H1 (cell line): ENCODE results near the gene ZDHHC3. TPM values are rescaled to one million over a fixed set of nuclear protein-coding genes. Genes with fewer than 3 reads are reported as not detected.

Source experiments
- CTCF ChIA-PET: fragments of 300-600 bp; sonication (Branson Sonifier 250); formaldehyde crosslinking; loops from one replicate; lab custom pipeline; 2021; ENCODE audit not compliant: partially characterized antibody; lab: Charles Lee
- POLR2A ChIA-PET: fragments of 300-600 bp; sonication (Branson Sonifier 250); formaldehyde crosslinking; loops from one replicate; lab custom pipeline; 2021; ENCODE audit warnings: inconsistent platforms; ENCODE audit not compliant: partially characterized antibody; lab: Charles Lee
- DNase-seq, 2 experiments: peaks; one replicate each; pipeline versions ENCODE4 v3.0.0 to v3.0.0-alpha.2; 2010 to 2022; ENCODE audit warnings: low spot score in 2 of 2, low read depth in 1 of 2, mixed read lengths in 1 of 2
- FAIRE-seq: peaks from 2 replicates; lab custom pipeline; 2011; peaks lifted over from hg19 to GRCh38; lab: Jason Lieb, UNC
- H2AFZ ChIP-seq: 2 replicates; pipeline ENCODE4 v1.8.1; 2012; ENCODE audit warnings: low read length, inconsistent platforms
- H2AK5ac ChIP-seq: 2 replicates; pipeline ENCODE4 v1.6.1; 2013; ENCODE audit warnings: low read depth, low read length
- H2BK120ac ChIP-seq: replicated peaks from 2 replicates; pipeline ENCODE3; 2013; ENCODE audit warnings: low read depth, low read length, inconsistent platforms
- H2BK12ac ChIP-seq: 2 replicates; pipeline ENCODE4 v1.6.1; 2013; ENCODE audit warnings: low read depth, low read length
- H2BK15ac ChIP-seq: 2 replicates; pipeline ENCODE4 v1.6.1; 2013; ENCODE audit warnings: low read length
- H2BK20ac ChIP-seq: 2 replicates; pipeline ENCODE4 v1.6.1; 2013; ENCODE audit warnings: low read length
- H2BK5ac ChIP-seq: 2 replicates; pipeline ENCODE4 v1.6.1; 2013; ENCODE audit warnings: low read depth, low read length
- H3K14ac ChIP-seq: 2 replicates; pipeline ENCODE4 v1.6.1; 2013; ENCODE audit warnings: inconsistent platforms; ENCODE audit not compliant: insufficient read length
- H3K18ac ChIP-seq: 2 replicates; pipeline ENCODE4 v1.6.1; 2013; ENCODE audit warnings: low read length; ENCODE audit errors: extremely low read depth
- H3K23ac ChIP-seq: 2 replicates; pipeline ENCODE4 v1.6.1; 2013; ENCODE audit warnings: inconsistent platforms; ENCODE audit not compliant: insufficient read length
- H3K23me2 ChIP-seq: 2 replicates; pipeline ENCODE4 v1.6.1; 2013; ENCODE audit warnings: low read depth, low read length
- H3K27ac ChIP-seq: 2 replicates; pipeline ENCODE4 v1.6.1; 2011; ENCODE audit warnings: low read depth, low read length, inconsistent platforms
- H3K27me3 ChIP-seq, 4 experiments: replicated peaks in 1 of 4; 1 replicate in 1 of 4; 2 replicates in 3 of 4; pipeline versions ENCODE4 v1.6.1 to v1.8.1; 2011 to 2013; ENCODE audit warnings: low read length in 3 of 4, mild to moderate bottlenecking in 3 of 4, inconsistent platforms in 2 of 4, mixed read lengths in 2 of 4, moderate library complexity in 1 of 4; ENCODE audit not compliant: control insufficient read depth in 3 of 4, insufficient read depth in 3 of 4; ENCODE audit errors: extremely low read depth in 1 of 4
- H3K36me3 ChIP-seq, 4 experiments: 2 replicates each; pipeline versions ENCODE4 v1.6.1 to v1.8.1; 2011 to 2013; ENCODE audit warnings: mild to moderate bottlenecking in 4 of 4, low read length in 3 of 4, moderate library complexity in 2 of 4, control low read depth in 1 of 4, inconsistent platforms in 1 of 4; ENCODE audit not compliant: insufficient read depth in 4 of 4, control insufficient read depth in 2 of 4
- H3K4ac ChIP-seq: replicated peaks from 2 replicates; pipeline ENCODE3; 2013; ENCODE audit warnings: low read length, low read depth, mixed read lengths, inconsistent platforms; ENCODE audit not compliant: insufficient read length
- H3K4me1 ChIP-seq, 4 experiments: replicated peaks in 1 of 4; 1 replicate in 1 of 4; 2 replicates in 3 of 4; pipeline versions ENCODE4 v1.6.1 to v1.8.1; 2011 to 2013; ENCODE audit warnings: low read length in 3 of 4, inconsistent platforms in 2 of 4, mixed read lengths in 1 of 4; ENCODE audit not compliant: insufficient read depth in 4 of 4, control insufficient read depth in 3 of 4
- H3K4me2 ChIP-seq, 2 experiments: 2 replicates each; pipeline versions ENCODE4 v1.6.1 to v1.8.1; 2011 to 2013; ENCODE audit warnings: low read depth in 2 of 2, low read length in 2 of 2, control low read depth in 1 of 2, inconsistent platforms in 1 of 2, mild to moderate bottlenecking in 1 of 2; ENCODE audit not compliant: insufficient read depth in 1 of 2
- H3K4me3 ChIP-seq, 4 experiments: fragments of 200-600, 300-600 bp in 1 of 4; sonication (generic), shearing (Covaris generic), sonication (Bioruptor Twin) in 1 of 4; 2 replicates each; pipeline versions ENCODE4 v1.5.1 to v1.8.1; 2011 to 2016; ENCODE audit warnings: low read length in 4 of 4, low read depth in 3 of 4, control low read depth in 2 of 4, inconsistent platforms in 2 of 4, mild to moderate bottlenecking in 2 of 4, mixed read lengths in 1 of 4, moderate library complexity in 1 of 4; ENCODE audit not compliant: insufficient read depth in 2 of 4; ENCODE audit errors: extremely low read depth in 1 of 4
- H3K56ac ChIP-seq: replicated peaks from 2 replicates; pipeline ENCODE3; 2013; ENCODE audit warnings: low read depth, mild to moderate bottlenecking, mixed read lengths, low read length, inconsistent platforms; ENCODE audit not compliant: insufficient read length
- H3K79me1 ChIP-seq: 2 replicates; pipeline ENCODE4 v1.6.1; 2013; ENCODE audit warnings: low read depth, low read length, control low read depth
- H3K79me2 ChIP-seq, 2 experiments: 2 replicates each; pipeline versions ENCODE4 v1.6.1 to v1.8.1; 2012 to 2013; ENCODE audit warnings: low read length in 2 of 2, mild to moderate bottlenecking in 2 of 2, inconsistent platforms in 1 of 2; ENCODE audit not compliant: insufficient read depth in 2 of 2, control insufficient read depth in 1 of 2
- H3K9ac ChIP-seq, 4 experiments: replicated peaks in 1 of 4; 1 replicate in 1 of 4; 2 replicates in 3 of 4; pipeline versions ENCODE4 v1.6.1 to v1.8.1; 2011 to 2013; ENCODE audit warnings: low read depth in 3 of 4, low read length in 3 of 4, control low read depth in 2 of 4, mild to moderate bottlenecking in 2 of 4, moderate library complexity in 2 of 4, inconsistent platforms in 1 of 4; ENCODE audit errors: extremely low read depth in 1 of 4
- H3K9me3 ChIP-seq, 2 experiments: 2 replicates each; pipeline versions ENCODE4 v1.6.1 to v1.8.1; 2012 to 2013; ENCODE audit warnings: mild to moderate bottlenecking in 2 of 2, moderate library complexity in 2 of 2, control low read depth in 1 of 2, inconsistent platforms in 1 of 2, low read depth in 1 of 2, low read length in 1 of 2, mixed read lengths in 1 of 2; ENCODE audit not compliant: insufficient read depth in 2 of 2
- H4K20me1 ChIP-seq, 2 experiments: replicated peaks in 1 of 2; 2 replicates each; pipeline versions ENCODE3 to v1.8.1; 2011 to 2013; ENCODE audit warnings: inconsistent platforms in 2 of 2, low read length in 2 of 2, mild to moderate bottlenecking in 1 of 2; ENCODE audit not compliant: insufficient read depth in 2 of 2, control insufficient read depth in 1 of 2
- H4K5ac ChIP-seq: 2 replicates; pipeline ENCODE4 v1.6.1; 2013; ENCODE audit warnings: low read length, low read depth, mixed read lengths, inconsistent platforms; ENCODE audit not compliant: insufficient read length
- H4K8ac ChIP-seq: 2 replicates; pipeline ENCODE4 v1.8.0; 2013; ENCODE audit warnings: mild to moderate bottlenecking, moderate library complexity, low read length, inconsistent platforms; ENCODE audit not compliant: insufficient read depth; ENCODE audit errors: extremely low read depth
- H4K91ac ChIP-seq: replicated peaks from 2 replicates; pipeline ENCODE3; 2013; ENCODE audit warnings: low read length, mixed read lengths, inconsistent platforms; ENCODE audit not compliant: insufficient read length
- CBX5 ChIP-seq: fragments of 300-800, 300-1000 bp; sonication (generic); IDR thresholded peaks from 2 replicates; pipeline ENCODE4 v1.7.1; 2016; ENCODE audit warnings: antibody characterized with exemption, low read length, low read depth
- CEBPB ChIP-seq: IDR thresholded peaks from 2 replicates; pipeline ENCODE4 v1.6.1; 2012; ENCODE audit warnings: low read depth, low read length
- CTBP2 ChIP-seq: IDR thresholded peaks from 2 replicates; pipeline ENCODE4 v1.7.0; 2011; ENCODE audit warnings: borderline replicate concordance, mild to moderate bottlenecking, moderate library complexity, mixed read lengths, low read length; ENCODE audit not compliant: insufficient read depth, insufficient read length
- MAX ChIP-seq: IDR thresholded peaks from 2 replicates; pipeline ENCODE4 v1.6.1; 2012; ENCODE audit warnings: inconsistent platforms
- SUZ12 ChIP-seq: fragments of 200-600 bp; sonication (generic); IDR thresholded peaks from 2 replicates; pipeline ENCODE4 v1.6.1; 2012; ENCODE audit warnings: mild to moderate bottlenecking, inconsistent platforms, low read length, moderate library complexity, mixed read lengths
- TAF1 ChIP-seq: IDR thresholded peaks from 2 replicates; pipeline ENCODE4 v1.6.1; 2011; ENCODE audit warnings: mild to moderate bottlenecking, low read depth, low read length
- WGBS, 2 experiments: shearing (Covaris generic) in 1 of 2; methylation state at CpG; one replicate each; pipeline versions ENCODE4 v1.1.6 to v1.1.7; 2013 to 2015; ENCODE audit warnings: low lambda C conversion rate in 2 of 2, mixed read lengths in 2 of 2, inconsistent platforms in 1 of 2, low coverage in 1 of 2, missing lambda C conversion rate in 1 of 2; ENCODE audit not compliant: insufficient replicate concordance in 2 of 2, insufficient coverage in 1 of 2, insufficient read length in 1 of 2; ENCODE audit errors: extremely low coverage in 1 of 2, missing lambda C conversion rate in 1 of 2; 5-methylcytosine and 5-hydroxymethylcytosine counted together
- polyA plus RNA-seq, 7 experiments: library from polyadenylated mRNA; depleted of rRNA in 3 of 7; stranded (reverse) in 5 of 7; unstranded in 2 of 7; fragments of >200 nt in 5 of 7; fragments of 200-250 nt in 2 of 7; gene quantifications; 1 replicate in 5 of 7; 2 replicates in 1 of 7; 4 replicates in 1 of 7; pipeline versions ENCODE4 v1.2.1 to v1.2.3, GENCODE V29; 2011 to 2013; ENCODE audit warnings: missing spikeins in 2 of 7, mixed read lengths in 2 of 7
- total RNA-seq: library from RNA; stranded (reverse); fragmentation: NEBNext Ultra II Directional; extraction: Animal tissue kit (Norgen Biotek cat#: 25700); gene quantifications from 2 replicates; pipeline ENCODE4 v1.2.1, GENCODE V29; 2021

ZDHHC3 gene
- total and polyA plus RNA-seq, 2 of the 8 experiments (the other 6 are each of a cell fraction or from before 2014, with no cell fraction given) = 77.4 to 88.7 TPM

- H3K23me2 ChIP-seq = no peaks in the 10 kb centered on the region
- H3K9ac ChIP-seq = no peak overlapping the region
- peaks cover 0 to 4% (median 1%) of the 10 kb centered on the region in 4 experiments; a peak in 2 of 8 replicates for H3K36me3 ChIP-seq
- no peak overlapping the region for H2BK20ac ChIP-seq
- TF ChIP-seq SUZ12 (no peak), CBX5 (no peak), CTBP2 (no peak), MAX (no peak), CEBPB (no peak), TAF1 (no peak)
- H4K20me1 ChIP-seq = peaks cover 3 to 8% of the 10 kb centered on the region in 2 experiments
- H3K4me3 ChIP-seq = no peak overlapping the region
- H2BK5ac ChIP-seq = no peak overlapping the region
- ChIA-PET CTCF (interaction anchor here (0.6 to 1.4 kb wide), 3 partner anchors 27 to 74 kb away, joined by 3 to 5 read pairs (median 4); no protein-coding TSS in a partner anchor), POLR2A (interaction anchor here (0.9 kb wide), 1 partner anchor 21 kb away, joined by 3 read pairs; the partner anchor contains the start of genes EXOSC7 and ZDHHC3)
- H3K79me1 ChIP-seq = peaks cover 8% of the 10 kb centered on the region
- H2AK5ac ChIP-seq = no peak overlapping the region
- H3K27me3 ChIP-seq = no peaks in the 10 kb centered on the region
- H4K91ac ChIP-seq = no peak overlapping the region
- no peak overlapping the region for H2BK120ac ChIP-seq
- no peak for FAIRE-seq
- DNase-seq = no peak
- H3K18ac ChIP-seq = no peak overlapping the region
- H3K4me2 ChIP-seq = no peak overlapping the region
- no peak overlapping the region for H2BK15ac ChIP-seq
- H3K4ac ChIP-seq = no peak overlapping the region
- no peak overlapping the region for H3K27ac ChIP-seq
- peaks cover 0 to 21% of the 10 kb centered on the region in 2 experiments; a peak in 1 of 4 replicates for H3K79me2 ChIP-seq
- no peak overlapping the region for H2BK12ac ChIP-seq
- H4K5ac ChIP-seq = no peak overlapping the region
- no peak overlapping the region for H4K8ac ChIP-seq
- H2AFZ ChIP-seq = no peak overlapping the region
- H3K14ac ChIP-seq = no peak overlapping the region
- H3K4me1 ChIP-seq = peaks cover 0 to 5% (median 2%) of the 10 kb centered on the region in 4 experiments; a peak in 3 of 7 replicates
- no peak overlapping the region for H3K56ac ChIP-seq
- H3K9me3 ChIP-seq = no peaks in the 10 kb centered on the region
- no peak overlapping the region for H3K23ac ChIP-seq
- WGBS, 2 experiments = 81% methylated on average over 3 of the region's 3 CpGs; no CpG with 5 or more reads in 1 of the 2 experiments
These were observed 21.0 kb downstream of the ZDHHC3 start for GRCh38 chr3:44954962-44955361.
